Measurements from ENCODE around the gene TCIRG1.

TCIRG1 gene

GRCh38 chr11:68036717-68037239, 2.0 kb upstream of the TCIRG1 start:
- no peak for DNase-seq (ENCODE audit: low spot score)

DNA sequence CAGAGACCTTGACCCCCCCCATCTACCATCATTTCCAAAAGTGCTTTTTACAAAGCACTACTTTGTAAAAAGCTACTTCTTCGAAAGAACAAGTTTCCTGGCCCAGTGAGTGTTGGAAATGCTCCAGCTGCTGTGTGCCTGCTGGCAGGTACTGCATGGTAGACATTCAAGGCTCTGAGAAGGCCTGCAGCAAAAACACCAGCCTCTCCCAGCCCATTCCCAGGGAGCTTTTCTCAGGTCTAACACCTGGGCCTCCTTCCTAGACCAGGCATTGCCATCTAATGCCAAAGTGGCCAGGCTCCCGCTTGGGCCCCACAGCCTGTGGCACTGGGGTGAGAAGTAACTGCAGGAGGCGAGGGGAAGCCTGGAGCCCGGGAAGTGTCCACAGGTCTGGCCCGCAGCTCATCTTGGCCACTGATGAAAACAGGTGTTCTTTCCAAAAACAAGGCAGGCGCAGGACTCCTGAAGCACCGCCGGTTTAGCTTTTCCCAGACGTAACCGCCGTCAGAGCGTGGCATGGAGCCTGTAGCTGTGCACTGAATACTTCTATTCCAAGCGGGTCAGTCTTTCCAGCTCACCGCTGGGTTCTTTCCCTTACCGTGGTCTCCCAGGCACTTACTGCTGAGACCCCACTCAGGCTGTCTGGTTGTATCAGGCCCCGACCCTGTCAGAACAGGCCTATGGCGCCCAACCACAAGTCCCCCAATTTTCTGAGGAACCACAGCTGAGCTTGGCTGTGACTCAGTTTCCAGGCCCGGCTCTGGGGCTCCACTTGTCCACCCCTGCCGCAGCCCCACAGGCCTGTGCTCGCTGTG, 1.2 kb upstream of the TCIRG1 start:
- no peak for DNase-seq (ENCODE audit: low spot score)

DNA sequence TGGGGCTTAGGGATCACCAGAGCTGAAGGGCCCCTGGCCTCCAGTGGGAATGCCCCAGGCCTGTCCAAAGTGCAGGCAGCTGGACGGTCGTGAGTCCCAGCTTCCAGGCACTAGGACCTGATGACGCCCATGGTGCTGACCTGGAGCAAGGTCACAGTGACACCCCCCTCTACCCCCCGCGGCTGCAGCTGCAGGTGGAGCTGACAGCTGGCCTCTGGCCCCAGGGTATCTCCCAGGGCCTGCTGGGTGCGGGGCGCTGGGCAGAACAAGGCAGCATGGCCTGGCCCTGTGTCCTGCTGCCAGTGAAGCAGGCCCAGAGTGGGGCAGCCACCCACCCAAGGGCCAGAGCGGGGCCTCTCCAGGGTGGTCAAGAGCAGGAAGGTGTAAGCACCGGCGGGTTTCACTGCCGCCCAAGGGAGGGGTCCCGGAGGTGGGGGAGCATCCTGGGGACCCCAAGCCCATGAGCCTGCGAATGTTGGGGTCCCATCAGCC, 553 bp upstream of the TCIRG1 start:
- no peak for DNase-seq (ENCODE audit: low spot score)

DNA sequence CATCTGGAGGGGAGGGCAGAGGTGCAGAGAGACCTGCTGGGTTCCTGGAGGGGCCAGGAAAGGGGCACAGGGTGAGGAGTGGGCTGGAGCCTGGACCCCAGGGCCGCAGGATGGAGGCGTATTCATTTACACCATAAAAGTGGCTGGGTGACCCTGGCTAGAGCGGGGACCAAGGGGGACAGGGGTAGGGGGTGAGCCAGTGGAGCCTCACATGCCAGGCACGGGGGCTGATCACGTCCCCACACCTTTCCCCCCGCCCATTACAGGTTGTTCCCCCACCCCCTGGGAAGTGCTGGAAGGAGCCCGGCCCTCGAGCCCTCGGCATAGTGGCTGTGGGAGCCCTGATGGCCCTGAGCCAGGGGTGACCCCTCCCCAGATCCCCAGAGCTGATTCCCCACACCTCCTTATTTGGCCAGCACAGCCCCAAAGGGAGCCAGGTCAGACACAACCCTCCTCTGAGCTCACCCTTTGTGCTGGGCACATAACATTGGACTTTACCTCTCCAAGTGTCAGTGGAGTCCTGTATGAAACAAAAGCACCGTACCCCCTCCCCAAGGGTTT, 781 bp downstream of the TCIRG1 start:
- no peak for DNase-seq (ENCODE audit: low spot score)

GRCh38 chr11:68040101-68040956, 1.5 kb downstream of the TCIRG1 start:
- no peak for DNase-seq (ENCODE audit: low spot score)

GRCh38 chr11:68040957-68041591, 2.2 kb downstream of the TCIRG1 start:
- DNase-seq (ENCODE audit: low spot score) = no peak

DNA sequence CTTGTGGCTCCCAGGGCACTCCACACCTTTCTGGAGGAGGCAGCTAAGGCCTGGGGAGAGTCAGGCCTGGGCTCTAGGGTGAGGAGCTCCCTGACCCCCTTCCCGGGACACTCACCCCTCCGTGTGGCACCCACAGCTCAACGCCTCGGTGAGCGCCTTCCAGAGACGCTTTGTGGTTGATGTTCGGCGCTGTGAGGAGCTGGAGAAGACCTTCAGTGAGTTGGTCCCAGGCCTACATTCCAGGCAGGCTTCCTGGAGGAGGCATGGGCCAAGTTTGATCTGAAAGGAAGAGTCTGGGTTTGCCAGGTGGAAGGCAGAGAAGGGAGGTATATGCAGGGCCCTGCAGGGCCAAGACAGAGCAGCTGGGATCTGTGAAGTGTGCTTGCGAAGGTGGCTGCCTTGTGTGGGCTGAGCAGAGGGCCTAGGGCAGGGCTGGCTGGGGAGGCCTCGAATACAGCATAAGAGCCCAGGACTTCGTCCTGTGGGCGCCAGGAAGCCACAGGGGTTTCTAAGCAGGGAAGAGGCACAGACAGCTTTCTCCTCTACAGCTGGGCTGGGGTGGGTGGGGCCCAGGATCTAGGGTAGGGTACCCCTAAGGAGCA, 2.9 kb downstream of the TCIRG1 start:
- DNase-seq (ENCODE audit: low spot score) = no peak

DNA sequence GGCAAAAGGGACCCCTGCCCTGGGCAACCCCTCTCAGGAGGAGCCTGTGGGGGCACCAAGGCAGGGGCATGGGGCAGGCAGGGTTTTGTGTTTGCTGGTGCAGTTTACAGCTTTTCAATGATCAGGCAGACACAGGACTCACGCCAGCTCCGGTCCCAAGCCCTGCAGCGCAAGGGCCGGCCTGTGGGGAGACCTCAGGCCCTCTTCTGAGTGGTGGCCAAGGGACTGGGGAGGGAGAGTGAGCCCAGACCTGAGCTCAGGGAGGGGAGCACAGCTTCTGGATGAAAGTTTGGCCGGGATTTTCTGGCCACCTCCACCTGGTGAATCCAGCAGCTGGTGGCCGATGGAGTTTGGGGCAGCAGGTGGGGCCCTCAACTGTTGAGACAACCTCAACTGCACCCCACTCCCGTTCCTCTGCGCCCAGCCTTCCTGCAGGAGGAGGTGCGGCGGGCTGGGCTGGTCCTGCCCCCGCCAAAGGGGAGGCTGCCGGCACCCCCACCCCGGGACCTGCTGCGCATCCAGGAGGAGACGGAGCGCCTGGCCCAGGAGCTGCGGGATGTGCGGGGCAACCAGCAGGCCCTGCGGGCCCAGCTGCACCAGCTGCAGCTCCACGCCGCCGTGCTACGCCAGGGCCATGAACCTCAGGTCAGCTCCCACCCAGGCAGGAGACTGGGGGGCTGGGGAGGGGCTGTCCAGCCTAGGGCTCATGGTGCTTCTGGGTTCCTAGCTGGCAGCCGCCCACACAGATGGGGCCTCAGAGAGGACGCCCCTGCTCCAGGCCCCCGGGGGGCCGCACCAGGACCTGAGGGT, 3.6 kb downstream of the TCIRG1 start:
- no peak for DNase-seq (ENCODE audit: low spot score)

DNA sequence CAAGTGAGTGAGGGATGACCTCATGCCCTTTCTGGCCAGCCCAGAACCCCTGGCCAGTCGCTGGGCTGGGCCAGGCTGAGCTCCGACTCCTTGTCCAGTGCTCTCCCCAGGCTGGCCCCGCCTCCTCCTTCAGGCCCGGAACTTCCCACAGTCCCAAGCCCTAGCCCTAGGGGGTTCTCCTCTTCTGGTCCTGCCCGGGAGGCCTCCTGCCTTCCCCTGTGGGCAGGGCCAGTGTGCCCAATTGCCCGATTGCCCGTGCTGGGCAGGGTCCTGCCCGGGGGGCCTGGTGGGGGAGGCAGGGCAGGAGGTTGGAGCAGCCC, 4.2 kb downstream of the TCIRG1 start:
- no peak for DNase-seq (ENCODE audit: low spot score)

GRCh38 chr11:68043349-68044144, 4.7 kb downstream of the TCIRG1 start:
- no peak for DNase-seq (ENCODE audit: low spot score)

- peak; percentile 37 for DNase-seq (ENCODE audit: low spot score)
These were observed 5.5 kb downstream of the TCIRG1 start for GRCh38 chr11:68044145-68044813.

GRCh38 chr11:68044898-68045351, 6.1 kb downstream of the TCIRG1 start:
- DNase-seq (ENCODE audit: low spot score) = peak; percentile 24

DNA sequence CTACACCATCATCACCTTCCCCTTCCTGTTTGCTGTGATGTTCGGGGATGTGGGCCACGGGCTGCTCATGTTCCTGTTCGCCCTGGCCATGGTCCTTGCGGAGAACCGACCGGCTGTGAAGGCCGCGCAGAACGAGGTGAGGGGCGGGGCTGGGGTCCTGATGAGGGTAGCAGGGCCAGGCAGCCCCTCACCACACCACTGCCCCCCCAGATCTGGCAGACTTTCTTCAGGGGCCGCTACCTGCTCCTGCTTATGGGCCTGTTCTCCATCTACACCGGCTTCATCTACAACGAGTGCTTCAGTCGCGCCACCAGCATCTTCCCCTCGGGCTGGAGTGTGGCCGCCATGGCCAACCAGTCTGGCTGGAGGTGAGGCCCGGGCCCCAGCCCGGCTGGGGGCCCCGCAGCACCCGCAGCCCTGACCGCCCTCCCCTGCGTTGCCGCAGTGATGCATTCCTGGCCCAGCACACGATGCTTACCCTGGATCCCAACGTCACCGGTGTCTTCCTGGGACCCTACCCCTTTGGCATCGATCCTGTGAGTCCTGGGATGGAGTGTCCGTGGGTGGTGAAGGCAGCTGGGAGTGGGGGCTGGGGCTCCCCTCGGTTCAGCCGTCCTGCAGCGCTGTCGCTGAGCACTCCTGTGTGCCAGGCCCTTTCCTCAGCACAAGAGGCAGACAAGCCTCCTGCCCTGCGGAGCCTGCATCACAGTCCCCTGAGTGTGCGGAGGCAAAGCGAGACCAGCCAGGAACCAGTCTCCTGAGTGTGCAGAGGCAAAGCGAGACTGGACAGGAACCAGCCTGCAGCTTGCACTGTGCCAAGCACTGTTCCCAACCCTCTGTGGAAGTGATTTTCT, 8.8 kb downstream of the TCIRG1 start:
- peak; percentile 28 for DNase-seq (ENCODE audit: low spot score)

DNA sequence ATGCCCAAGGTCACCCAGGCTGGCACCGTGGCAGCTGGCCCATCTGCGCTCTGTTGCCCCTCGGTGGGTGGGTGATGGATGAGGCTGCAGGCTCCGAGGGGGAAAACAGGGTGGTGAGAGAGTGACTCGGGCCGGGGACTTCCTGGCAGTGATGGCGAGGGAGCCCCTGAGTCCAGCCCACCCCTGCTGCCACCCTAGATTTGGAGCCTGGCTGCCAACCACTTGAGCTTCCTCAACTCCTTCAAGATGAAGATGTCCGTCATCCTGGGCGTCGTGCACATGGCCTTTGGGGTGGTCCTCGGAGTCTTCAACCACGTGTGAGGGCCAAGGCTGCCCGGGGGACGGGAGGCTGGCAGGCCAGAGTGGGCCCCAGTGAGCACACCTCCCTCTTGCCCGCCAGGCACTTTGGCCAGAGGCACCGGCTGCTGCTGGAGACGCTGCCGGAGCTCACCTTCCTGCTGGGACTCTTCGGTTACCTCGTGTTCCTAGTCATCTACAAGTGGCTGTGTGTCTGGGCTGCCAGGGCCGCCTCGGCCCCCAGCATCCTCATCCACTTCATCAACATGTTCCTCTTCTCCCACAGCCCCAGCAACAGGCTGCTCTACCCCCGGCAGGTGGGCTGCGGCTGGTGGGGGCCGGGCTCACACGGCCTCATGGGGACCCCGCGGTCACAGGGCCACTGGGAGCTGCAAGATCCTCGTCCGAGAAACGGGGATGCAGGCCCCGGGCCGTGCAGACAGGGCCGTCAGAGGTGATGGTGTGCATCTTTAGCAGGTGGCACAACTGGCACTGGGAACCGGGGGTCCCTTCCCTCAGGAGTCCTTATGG, 10.1 kb downstream of the TCIRG1 start:
- DNase-seq (ENCODE audit: low spot score) = peak; percentile 35

GRCh38 chr11:68049509-68050370, 10.9 kb downstream of the TCIRG1 start:
- peak; percentile 28 for DNase-seq (ENCODE audit: low spot score)

- no peak for DNase-seq (ENCODE audit: low spot score)
These were observed 11.6 kb downstream of the TCIRG1 start for GRCh38 chr11:68050371-68050841.
